Measurements from ENCODE around the gene LEAP2.

LEAP2 gene

GRCh38 chr5:132873119-132873929 is at the start of gene LEAP2:
LEAP2 (plus strand) TSS chr5:132873668; CDS start chr5:132873695, 27 bp downstream.
- no peak for DNase-seq (ENCODE audit: low spot score)

- DNase-seq (ENCODE audit: low spot score): no peak
Observed at GRCh38 chr5:132824426-132824825, 49.0 kb upstream of the LEAP2 start.

- DNase-seq (ENCODE audit: low spot score): no peak
Observed at GRCh38 chr5:132825033-132825833, 48.2 kb upstream of the LEAP2 start.

- DNase-seq (ENCODE audit: low spot score): no peak
Observed at GRCh38 chr5:132825834-132826391, 47.6 kb upstream of the LEAP2 start.

GRCh38 chr5:132826424-132827082 is 46.9 kb upstream of the LEAP2 start:
- DNase-seq (ENCODE audit: low spot score): no peak

GRCh38 chr5:132827943-132828673 is 45.4 kb upstream of the LEAP2 start:
- DNase-seq (ENCODE audit: low spot score): no peak

GRCh38 chr5:132828846-132829494 is 44.5 kb upstream of the LEAP2 start:
- no peak for DNase-seq (ENCODE audit: low spot score)

- peak; percentile 82 for DNase-seq (ENCODE audit: low spot score)
Observed at GRCh38 chr5:132829742-132830435, 43.6 kb upstream of the LEAP2 start.

GRCh38 chr5:132830436-132831094 is 42.9 kb upstream of the LEAP2 start, which contains the start of gene SHROOM1:
SHROOM1 (minus strand) TSS chr5:132830647; CDS start chr5:132826140, 4,507 bp downstream.
- DNase-seq (ENCODE audit: low spot score): no peak

GRCh38 chr5:132831095-132831860 is 42.2 kb upstream of the LEAP2 start:
- DNase-seq (ENCODE audit: low spot score): no peak

- no peak for DNase-seq (ENCODE audit: low spot score)
Observed at GRCh38 chr5:132832612-132833011, 40.9 kb upstream of the LEAP2 start.

- no peak for DNase-seq (ENCODE audit: low spot score)
Observed at GRCh38 chr5:132834057-132834456, 39.4 kb upstream of the LEAP2 start.

- no peak for DNase-seq (ENCODE audit: low spot score)
Observed at GRCh38 chr5:132836852-132837251, 36.6 kb upstream of the LEAP2 start.

- DNase-seq (ENCODE audit: low spot score): no peak
Observed at GRCh38 chr5:132837868-132838267, 35.6 kb upstream of the LEAP2 start.

- no peak for DNase-seq (ENCODE audit: low spot score)
Observed at GRCh38 chr5:132838516-132839282, 34.8 kb upstream of the LEAP2 start.

GRCh38 chr5:132839426-132840301 is 33.8 kb upstream of the LEAP2 start:
- DNase-seq (ENCODE audit: low spot score): no peak

GRCh38 chr5:132840313-132840712 is 33.2 kb upstream of the LEAP2 start:
- no peak for DNase-seq (ENCODE audit: low spot score)

All from left forelimb (tissue), 1 donor.